DMS 273 (cell line): Measurements from ENCODE around the gene ANKLE2.
"Not testable (repeated sequence)": the region's sequence is repeated elsewhere in the genome, so short reads cannot be mapped to it uniquely, and the experiment has no call there.

ENCODE experiments used
- DNase-seq: peaks from one replicate; lab custom pipeline; 2025; ENCODE audit not compliant: unreplicated experiment; lab: John Stamatoyannopoulos, UW

Gene ANKLE2

GRCh38 chr12:132692030-132692429, 69.6 kb downstream of the ANKLE2 start:
- not testable (repeated sequence) for DNase-seq

- DNase-seq: no peak
These were observed 71.5 kb downstream of the ANKLE2 start for GRCh38 chr12:132690112-132690511.

GRCh38 chr12:132689227-132689626, 72.4 kb downstream of the ANKLE2 start:
- no peak for DNase-seq

- peak; percentile 97 for DNase-seq
These were observed 74.1 kb downstream of the ANKLE2 start, which contains the start of the genes POLE and PXMP2 for GRCh38 chr12:132687211-132688164. TSS of gene POLE (minus strand) at chr12:132687342. CDS start at chr12:132687315, 27 bp downstream. TSS of gene PXMP2 (plus strand) at chr12:132687587. CDS start at chr12:132687671, 84 bp downstream.

- no peak for DNase-seq
These were observed 74.8 kb downstream of the ANKLE2 start for GRCh38 chr12:132686825-132687210.

- DNase-seq: no peak
These were observed 76.2 kb downstream of the ANKLE2 start for GRCh38 chr12:132685400-132685799.

GRCh38 chr12:132677492-132677891, 84.1 kb downstream of the ANKLE2 start:
- DNase-seq: no peak

- no peak for DNase-seq
These were observed 85.7 kb downstream of the ANKLE2 start for GRCh38 chr12:132675757-132676432.
